ENCODE measurements around the gene CHRNB1.

The CHRNB1 gene, protein sequence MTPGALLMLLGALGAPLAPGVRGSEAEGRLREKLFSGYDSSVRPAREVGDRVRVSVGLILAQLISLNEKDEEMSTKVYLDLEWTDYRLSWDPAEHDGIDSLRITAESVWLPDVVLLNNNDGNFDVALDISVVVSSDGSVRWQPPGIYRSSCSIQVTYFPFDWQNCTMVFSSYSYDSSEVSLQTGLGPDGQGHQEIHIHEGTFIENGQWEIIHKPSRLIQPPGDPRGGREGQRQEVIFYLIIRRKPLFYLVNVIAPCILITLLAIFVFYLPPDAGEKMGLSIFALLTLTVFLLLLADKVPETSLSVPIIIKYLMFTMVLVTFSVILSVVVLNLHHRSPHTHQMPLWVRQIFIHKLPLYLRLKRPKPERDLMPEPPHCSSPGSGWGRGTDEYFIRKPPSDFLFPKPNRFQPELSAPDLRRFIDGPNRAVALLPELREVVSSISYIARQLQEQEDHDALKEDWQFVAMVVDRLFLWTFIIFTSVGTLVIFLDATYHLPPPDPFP

DNA sequence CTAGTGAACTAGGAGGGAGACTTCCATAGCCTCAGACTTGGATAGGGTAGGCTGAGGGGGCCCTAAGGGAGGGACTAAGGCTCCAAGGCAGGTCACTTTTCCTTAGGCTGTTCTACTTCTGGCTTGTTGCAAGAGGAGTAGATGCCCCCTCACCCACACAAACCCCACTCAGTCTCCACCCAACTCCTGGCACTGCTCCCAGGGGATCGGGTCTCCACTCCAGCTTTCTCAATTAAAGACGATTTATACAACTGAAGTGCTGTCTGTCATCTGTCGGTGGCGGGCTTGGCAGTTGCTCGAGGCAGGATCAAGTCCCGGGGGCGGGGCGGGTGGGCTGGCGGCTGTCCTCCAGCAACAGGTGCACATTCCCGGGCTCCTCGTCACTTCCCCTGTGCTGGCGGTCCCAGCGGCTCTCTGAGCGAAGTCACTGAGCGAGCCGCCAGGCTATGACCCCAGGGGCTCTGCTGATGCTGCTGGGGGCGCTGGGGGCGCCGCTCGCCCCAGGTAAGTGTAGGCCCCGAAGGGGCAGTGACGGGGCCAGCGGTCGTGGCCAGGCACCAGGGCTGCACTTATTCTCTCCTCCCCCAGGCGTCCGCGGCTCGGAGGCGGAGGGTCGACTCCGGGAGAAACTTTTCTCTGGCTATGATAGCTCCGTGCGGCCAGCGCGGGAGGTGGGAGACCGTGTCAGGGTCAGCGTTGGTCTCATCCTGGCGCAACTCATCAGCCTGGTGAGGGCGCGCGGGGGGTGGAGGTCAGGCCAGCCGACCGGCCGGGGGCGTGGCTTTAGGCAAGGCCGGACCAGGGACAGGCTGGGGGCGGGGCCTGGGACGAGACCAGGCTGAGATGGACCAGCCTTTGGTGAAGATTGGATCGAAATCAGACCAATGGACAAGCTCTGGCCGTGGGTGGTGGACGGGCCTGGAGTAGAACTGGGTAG is at the start of gene CHRNB1:
Gene CHRNB1 (plus strand): TSS at position 380 of the 937 bp plus-strand sequence. CDS start 67 bp downstream, at position 447.
- no peak for DNase-seq (ENCODE audit: low read depth)

- DNase-seq (ENCODE audit: low read depth) = no peak
These were observed 48.7 kb upstream of the CHRNB1 start for GRCh38 chr17:7396147-7396546.

DNA sequence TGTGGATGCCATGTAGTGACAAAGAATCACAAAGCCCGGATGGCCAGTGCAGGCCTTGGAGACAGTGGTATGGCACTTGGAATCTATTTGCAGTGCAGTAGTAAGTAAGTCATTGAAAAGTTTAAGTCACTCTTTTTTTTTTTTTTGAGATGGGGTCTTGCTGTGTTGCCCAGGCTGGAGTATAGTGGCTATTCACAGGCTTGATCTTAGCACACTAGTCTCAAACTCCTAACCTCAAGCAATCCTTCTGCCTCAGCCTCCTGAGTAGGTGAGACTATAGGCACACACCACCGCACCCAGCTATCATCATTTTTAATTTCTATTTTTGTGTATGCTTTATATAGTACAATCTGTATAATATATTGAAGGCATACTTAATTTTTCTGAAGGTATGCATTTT is 46.2 kb upstream of the CHRNB1 start:
- no peak for DNase-seq (ENCODE audit: low read depth)

- no peak for DNase-seq (ENCODE audit: low read depth)
These were observed 41.7 kb upstream of the CHRNB1 start for GRCh38 chr17:7403043-7403726.

DNA sequence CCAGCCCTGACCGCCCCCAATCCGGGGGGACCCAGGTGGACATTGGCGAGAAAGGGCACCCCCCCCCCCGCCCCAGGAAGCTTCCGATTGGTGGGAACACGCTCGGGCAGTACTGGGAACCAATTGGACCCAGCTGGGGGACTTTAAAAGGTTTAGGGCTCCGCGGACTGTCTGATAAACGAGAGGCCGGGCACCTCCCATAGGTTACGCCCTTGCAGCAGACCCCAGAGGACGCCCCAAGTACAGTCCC is 41.2 kb upstream of the CHRNB1 start:
- DNase-seq (ENCODE audit: low read depth) = peak; percentile 55

DNA sequence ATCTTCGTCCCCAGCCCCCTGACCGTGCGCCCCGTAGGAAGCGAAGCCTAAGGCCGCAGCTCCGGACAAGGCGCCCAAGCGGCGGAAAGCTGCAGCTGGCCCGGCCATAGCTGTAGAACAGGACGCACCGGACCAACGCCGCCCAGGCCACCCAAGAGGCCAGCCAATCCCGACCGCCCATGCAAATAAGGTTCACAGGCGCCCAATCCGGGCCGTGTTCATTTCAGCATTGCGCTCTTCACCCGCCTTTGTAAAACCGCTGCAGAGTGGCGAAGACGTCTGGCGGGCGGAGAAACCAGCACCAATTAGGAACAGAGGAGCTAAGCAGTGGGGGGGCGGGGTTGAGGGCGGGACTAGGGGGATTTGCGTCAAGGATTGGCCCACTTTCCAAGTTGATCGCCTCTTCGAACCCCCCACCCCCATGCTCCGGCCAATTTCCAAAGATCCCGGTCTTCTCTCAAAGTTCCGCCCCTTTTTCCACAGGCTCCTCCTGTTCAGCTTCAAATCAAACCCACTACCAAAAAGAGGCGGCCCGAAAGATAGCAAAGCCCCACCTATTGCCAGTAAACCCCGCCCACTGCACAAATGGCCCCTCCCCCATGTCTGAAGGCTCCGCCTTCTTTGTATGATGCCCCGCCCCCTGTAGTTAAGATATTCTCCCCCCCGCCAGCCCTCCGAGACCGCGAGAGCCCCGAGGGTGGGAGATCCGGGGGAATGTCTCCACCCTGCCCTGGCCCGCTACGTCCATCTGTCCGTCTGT is 40.7 kb upstream of the CHRNB1 start, which contains the start of gene TMEM256:
Gene TMEM256 (minus strand): TSS at position 121 of the 760 bp plus-strand sequence. CDS start 13 bp downstream, at position 108.
- DNase-seq (ENCODE audit: low read depth) = peak; percentile 100

DNA sequence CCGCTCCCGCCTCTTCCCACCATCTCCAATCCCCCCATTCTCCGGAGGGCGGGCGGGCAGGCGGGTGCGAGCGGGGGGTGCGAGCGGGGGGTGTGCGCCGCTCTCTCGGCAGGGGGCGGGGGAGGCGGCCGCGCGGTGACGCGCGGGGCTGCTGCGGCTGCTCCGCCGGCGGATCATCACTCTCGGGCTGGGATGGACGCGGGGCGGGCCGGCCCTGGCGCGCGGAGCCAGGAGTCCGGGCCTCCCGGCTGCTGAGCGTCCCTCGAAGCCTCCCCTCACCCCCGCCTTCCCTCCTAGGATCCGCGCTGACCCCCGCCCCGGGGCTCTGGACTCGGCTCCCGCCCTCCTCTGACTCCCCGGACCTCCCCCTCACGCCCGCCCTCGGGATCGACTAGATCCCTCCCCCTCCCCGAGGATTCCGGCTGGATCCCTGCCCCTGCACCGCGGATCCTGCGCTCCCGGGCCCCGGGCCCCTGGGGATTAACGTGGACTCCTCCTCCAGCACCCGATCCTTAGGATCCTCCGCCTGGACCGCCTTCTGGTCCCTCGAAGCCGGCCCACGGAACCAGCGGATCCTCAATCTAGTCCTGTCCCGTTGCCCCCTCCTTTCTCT is 40.0 kb upstream of the CHRNB1 start:
- DNase-seq (ENCODE audit: low read depth) = no peak

DNA sequence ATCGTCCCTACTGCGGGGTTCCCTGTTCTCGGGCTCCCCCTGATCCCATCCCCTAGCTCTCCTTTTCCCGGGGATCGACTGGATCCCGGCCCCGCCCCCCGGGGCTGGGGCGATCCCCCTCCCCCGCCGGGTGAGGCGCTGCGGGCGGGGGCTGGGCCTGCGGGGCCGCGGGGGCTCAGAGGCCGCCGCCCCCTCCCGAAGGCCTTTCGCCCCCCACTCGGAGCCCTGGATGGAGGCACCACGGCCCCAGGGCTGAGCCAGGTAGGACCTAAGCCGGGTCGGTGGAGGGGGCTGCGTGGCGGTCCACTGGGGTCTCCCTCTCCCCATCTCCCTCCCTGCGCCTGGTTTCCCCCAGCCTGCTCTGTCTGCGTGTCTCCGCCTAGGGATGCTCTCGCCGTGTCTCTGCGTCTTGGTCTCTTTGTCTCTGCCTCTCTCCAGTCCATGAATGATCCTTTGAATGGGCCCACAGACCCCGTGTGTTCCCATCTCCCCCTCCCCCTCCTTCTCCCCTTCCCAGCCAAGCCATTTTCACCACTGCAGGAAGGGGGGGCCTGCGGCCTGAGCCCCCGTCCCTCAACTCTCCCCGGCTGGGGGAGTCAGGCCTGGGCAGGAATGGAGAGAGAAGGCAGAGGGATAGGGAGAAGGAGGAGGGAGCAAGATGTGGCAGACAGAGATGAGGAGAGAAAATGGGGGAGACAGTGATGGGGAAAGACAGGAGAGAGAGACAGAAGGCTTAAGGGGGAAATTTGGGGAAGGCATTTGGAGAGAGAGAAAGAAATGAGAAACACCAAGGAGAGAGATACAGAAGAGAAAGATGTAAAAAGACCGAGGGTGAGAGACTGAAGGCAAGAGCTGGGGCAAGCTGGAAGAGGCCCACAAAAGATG is 39.3 kb upstream of the CHRNB1 start:
- no peak for DNase-seq (ENCODE audit: low read depth)

DNA sequence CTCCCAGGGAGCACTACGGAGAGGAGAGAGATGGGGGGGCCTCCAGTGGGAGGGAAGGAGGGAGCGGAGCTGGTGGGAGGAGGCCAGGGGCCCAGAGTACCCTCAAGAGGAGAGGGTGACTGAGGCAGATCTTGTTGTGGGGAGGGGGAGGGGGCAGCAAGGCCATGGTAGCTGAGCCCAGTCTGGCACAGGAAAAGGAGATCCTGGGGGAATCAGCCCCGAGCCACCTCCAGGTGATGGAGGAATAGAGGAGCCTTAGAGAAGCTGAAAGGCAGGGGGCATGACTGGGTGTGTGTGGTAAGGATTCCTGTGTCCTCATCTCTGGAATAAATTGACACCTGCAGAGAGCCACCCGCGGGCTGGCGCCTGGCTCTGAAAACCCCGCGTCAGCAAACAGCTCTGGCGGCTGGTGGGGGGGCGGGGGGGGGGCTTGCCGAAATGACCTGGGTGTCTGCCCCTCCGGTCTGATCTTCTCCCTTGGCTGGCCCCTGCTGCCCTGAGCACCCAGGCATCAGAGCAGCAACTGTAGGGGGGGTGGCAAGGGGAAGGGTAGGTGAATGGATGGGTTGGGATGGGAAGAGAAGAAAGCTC is 38.5 kb upstream of the CHRNB1 start:
- no peak for DNase-seq (ENCODE audit: low read depth)

- no peak for DNase-seq (ENCODE audit: low read depth)
These were observed 37.8 kb upstream of the CHRNB1 start for GRCh38 chr17:7407082-7407481.

- DNase-seq (ENCODE audit: low read depth) = no peak
These were observed 37.2 kb upstream of the CHRNB1 start, which contains the start of gene NLGN2 for GRCh38 chr17:7407485-7408251. Gene NLGN2, plus strand, starts transcription at chr17:7407845. Its CDS starts 411 bp downstream, at chr17:7408256.

GRCh38 chr17:7408252-7408727 is 36.6 kb upstream of the CHRNB1 start:
- DNase-seq (ENCODE audit: low read depth) = no peak

DNA sequence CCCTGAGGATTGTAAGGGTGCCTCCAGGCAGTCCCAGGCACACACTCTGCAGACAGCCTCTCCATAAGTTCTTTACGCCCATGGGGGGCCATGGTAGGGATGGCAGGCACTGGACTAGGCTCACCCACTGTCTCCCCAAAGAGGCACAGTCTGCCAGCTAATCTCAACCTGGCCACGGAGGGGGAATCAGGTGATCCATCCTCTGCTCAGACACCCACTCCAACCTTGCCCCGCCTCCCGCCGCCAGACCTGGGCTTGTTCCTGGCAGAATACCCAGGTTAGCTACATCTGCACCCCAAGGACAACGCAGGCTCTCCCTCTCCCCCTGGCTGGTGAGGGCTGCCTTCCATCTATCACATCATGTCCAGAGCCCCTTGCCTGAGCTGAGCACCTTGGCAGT is 36.0 kb upstream of the CHRNB1 start:
- no peak for DNase-seq (ENCODE audit: low read depth)

DNA sequence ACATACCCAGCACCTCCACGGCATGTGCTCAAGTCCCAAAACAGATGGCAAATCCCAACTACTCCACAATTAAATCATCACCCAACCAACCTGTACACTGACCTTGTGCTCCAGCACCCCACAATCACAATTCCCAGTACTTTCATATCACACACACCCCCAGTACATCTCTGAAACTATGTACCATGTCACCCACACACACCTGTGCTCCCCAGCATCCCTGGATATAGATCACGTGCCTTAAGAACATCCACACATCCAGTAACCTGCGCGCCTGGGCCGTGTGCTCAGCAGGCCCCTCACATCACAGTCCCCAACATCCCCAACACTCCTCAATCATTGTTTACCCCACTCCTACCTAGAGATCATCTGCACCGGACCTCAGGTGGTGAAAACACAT is 35.1 kb upstream of the CHRNB1 start:
- DNase-seq (ENCODE audit: low read depth) = no peak

- no peak for DNase-seq (ENCODE audit: low read depth)
These were observed 34.0 kb upstream of the CHRNB1 start for GRCh38 chr17:7410634-7411426.

DNA sequence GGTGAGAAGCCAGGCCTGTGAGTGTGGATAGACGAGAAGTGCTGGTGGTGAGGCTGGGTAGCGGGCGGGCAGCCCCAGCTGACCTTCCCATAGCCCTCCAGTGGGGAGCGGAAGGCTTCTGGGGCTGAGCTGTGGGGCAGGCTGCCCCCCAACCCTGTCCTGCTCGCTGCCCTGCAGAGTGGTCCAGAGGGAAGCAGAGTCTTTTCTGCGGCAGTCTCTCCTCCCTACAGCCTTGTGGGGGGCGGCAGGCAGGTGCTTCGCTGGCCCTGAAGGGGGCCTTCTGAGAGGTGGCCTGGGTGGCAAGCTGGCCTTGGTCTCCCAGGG is 33.5 kb upstream of the CHRNB1 start:
- DNase-seq (ENCODE audit: low read depth) = no peak

- no peak for DNase-seq (ENCODE audit: low read depth)
These were observed 31.4 kb upstream of the CHRNB1 start for GRCh38 chr17:7413346-7413985.

Data from stromal cell of bone marrow (primary cell).